Upper lobe of right lung (tissue), 1 donor: Measurements from ENCODE around the gene MANSC1. TPM values are rescaled to one million over a fixed set of nuclear protein-coding genes. Genes with fewer than 3 reads are reported as not detected.

ENCODE experiments used
- total RNA-seq: library from RNA; stranded (reverse); fragmentation: NEBNext Ultra II Directional; extraction: Animal tissue kit (Norgen Biotek cat#: 25700); gene quantifications from one replicate; pipeline ENCODE4 v1.2.1, GENCODE V29; 2021
- donor health status: DM: no; HTN: yes; CAD: no; lungs with severe emphysema.

MANSC1 gene
- total RNA-seq, 1 donor from 2014 or later: 26.4 TPM

Other genes with a start within 250 kb of the MANSC1 start
- gene LRP6, start 83.2 kb downstream of the MANSC1 start, total RNA-seq: 55.8 TPM
- 14.0 TPM for gene BORCS5, start 6.8 kb upstream of the MANSC1 start, total RNA-seq
- gene DUSP16, start 212.6 kb upstream of the MANSC1 start, total RNA-seq: 50.6 TPM